Activated CD8-positive, alpha-beta memory T cell treated with anti-CD3 and anti-CD28 coated beads for 4 hours (primary cell): Measurements from ENCODE around the gene KRTAP5-5.
"Not testable (repeated sequence)": the region's sequence is repeated elsewhere in the genome, so short reads cannot be mapped to it uniquely, and the experiment has no call there.

Experiments used
- DNase-seq, 2 donors: peaks; one replicate each; pipeline ENCODE4 v3.0.0-alpha.2; 2020; ENCODE audit warnings: low read depth in 2 of 2

Gene KRTAP5-5

GRCh38 chr11:1607156-1607845, 22.3 kb upstream of the KRTAP5-5 start:
- DNase-seq: not testable (repeated sequence)

- not testable (repeated sequence) for DNase-seq
These were observed 21.7 kb upstream of the KRTAP5-5 start for GRCh38 chr11:1607901-1608300.

GRCh38 chr11:1608363-1608762, 21.2 kb upstream of the KRTAP5-5 start, which contains the start of gene KRTAP5-3:
TSS of gene KRTAP5-3 (minus strand) at chr11:1608463. CDS start at chr11:1608385, 78 bp downstream.
- DNase-seq: no peak

- DNase-seq: no peak
These were observed 11.3 kb upstream of the KRTAP5-5 start for GRCh38 chr11:1618231-1618630.

- DNase-seq: no peak
These were observed 10.1 kb upstream of the KRTAP5-5 start for GRCh38 chr11:1619449-1619848.

- no peak for DNase-seq
These were observed 7.5 kb upstream of the KRTAP5-5 start, which contains the start of gene KRTAP5-4 for GRCh38 chr11:1622086-1622485. TSS of gene KRTAP5-4 (minus strand) at chr11:1622138. CDS start at chr11:1622093, 45 bp downstream.

- no peak for DNase-seq
These were observed 5.9 kb upstream of the KRTAP5-5 start for GRCh38 chr11:1623716-1624115.

- DNase-seq: no peak
These were observed 5.0 kb upstream of the KRTAP5-5 start for GRCh38 chr11:1624621-1625020.

GRCh38 chr11:1625541-1625940, 4.0 kb upstream of the KRTAP5-5 start:
- no peak for DNase-seq

- peak; percentile 22 to 28 for DNase-seq
These were observed 859 bp upstream of the KRTAP5-5 start for GRCh38 chr11:1628506-1629325.

- DNase-seq: no peak
These were observed 696 bp downstream of the KRTAP5-5 start for GRCh38 chr11:1630271-1630670.

- no peak for DNase-seq
These were observed 1.5 kb downstream of the KRTAP5-5 start for GRCh38 chr11:1631066-1631568.

- DNase-seq: no peak
These were observed 2.6 kb downstream of the KRTAP5-5 start for GRCh38 chr11:1632053-1632714.

GRCh38 chr11:1633864-1634263, 4.3 kb downstream of the KRTAP5-5 start:
- no peak for DNase-seq

- DNase-seq: no peak
These were observed 6.8 kb downstream of the KRTAP5-5 start for GRCh38 chr11:1636291-1636950.

GRCh38 chr11:1637628-1638027, 8.1 kb downstream of the KRTAP5-5 start:
- DNase-seq: no peak

- no peak for DNase-seq
These were observed 8.8 kb downstream of the KRTAP5-5 start for GRCh38 chr11:1638344-1638743.

- DNase-seq: no peak
These were observed 9.6 kb downstream of the KRTAP5-5 start for GRCh38 chr11:1639102-1639620.

GRCh38 chr11:1639666-1640065, 10.1 kb downstream of the KRTAP5-5 start:
- DNase-seq: no peak

GRCh38 chr11:1640076-1640946, 10.7 kb downstream of the KRTAP5-5 start:
- DNase-seq: no peak
